ENCODE results near the gene AQP9.

The AQP9 gene

DNA sequence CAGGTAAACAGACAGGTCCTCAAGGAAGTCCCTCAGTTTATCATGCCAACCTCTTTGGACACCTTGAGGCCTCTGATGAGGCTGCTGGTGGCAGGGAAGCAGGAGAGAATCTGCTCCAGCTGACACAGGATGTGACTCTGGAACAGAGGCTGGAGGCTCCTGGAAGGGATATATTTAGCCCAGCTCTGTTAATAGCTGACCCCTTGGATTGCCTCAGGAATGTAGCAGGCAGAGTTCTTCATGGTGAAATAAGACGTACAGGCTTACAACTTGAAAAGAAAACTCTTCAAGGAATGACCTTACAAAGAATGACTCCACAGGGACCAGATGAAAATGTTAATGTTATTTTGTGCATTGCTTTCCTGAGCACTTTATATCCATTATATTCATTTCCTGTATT is 90.5 kb downstream of the AQP9 start:
- no peak for DNase-seq

DNA sequence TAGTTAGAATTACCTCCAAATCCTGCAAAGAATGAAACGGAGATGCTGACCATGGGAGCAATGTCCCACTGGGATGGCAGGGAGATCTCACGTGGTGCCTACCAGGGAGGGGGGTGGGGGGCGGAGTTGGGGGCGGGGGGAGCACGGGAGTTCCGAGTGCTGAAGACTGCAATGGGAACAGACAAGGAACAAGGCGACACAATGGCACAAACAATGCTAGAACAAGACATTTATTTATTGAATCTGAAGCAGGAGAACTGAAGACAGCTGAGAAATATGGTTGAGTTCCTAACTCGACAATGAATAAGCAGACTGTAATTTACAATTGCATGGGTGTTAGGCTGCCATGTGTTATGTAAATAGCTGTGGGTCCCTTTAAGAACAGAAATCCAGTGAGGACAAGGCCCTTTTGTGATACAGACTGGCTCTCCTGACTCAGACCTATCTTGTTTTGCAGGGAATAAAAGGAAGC is 91.2 kb downstream of the AQP9 start:
- DNase-seq: no peak

DNA sequence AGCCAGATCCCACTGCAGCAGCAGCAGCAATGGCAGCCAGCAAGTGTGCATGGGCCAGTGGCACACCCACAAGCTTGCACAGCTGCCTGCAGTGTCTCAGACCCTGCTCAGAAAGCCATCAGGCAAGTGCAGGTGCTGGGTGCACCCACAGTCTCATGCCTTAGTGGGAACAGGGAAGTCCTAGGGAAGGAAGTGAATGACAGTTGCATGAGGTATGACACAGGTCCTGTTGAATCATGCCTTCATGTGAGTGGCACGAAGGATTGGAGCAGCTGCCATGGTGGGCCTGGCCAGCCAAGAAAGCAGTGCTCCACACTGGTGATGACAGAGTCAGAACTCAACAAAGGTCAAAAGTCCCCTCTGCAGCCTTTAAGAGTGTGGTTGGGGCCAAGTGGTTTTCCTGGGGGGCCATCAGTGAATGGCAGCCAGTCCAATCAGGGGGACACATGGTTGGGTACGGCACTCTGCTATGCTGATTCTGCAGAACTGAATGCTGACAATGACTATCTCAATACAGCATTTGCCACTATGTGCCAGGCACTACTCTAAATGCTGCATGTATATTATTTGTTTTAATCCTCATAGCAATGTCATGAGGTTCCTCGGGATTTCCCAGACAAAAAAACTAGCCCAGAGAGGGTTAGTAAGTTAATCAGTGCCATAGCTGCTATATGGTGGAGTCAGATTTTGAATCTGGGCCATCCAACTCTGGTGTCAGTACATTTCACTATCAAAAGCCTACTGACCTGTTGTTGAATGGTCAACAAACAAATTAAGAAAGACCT is 94.3 kb downstream of the AQP9 start:
- DNase-seq: no peak

DNA sequence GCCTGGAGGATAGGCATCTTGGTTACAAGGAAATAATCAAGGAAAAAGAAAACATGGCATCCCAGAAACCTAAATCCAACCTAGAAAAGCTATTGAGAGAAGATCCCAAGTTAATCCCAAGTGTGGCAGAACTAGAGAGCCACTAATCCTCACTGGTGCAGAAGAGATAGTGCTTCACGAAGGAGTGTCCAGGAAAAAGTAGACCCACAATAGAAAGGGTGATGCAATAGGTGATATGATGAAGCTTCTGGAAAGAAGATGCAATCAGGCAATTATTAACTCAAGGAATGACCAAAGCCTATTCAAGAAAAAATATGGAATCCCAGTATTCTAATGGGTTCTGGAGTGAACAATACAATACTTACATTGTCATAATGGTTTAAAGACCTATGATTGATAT is 95.2 kb downstream of the AQP9 start:
- DNase-seq: no peak

Measured in SIG-M5 (cell line).